ENCODE data around the gene HOXA4.

Gene HOXA4

DNA sequence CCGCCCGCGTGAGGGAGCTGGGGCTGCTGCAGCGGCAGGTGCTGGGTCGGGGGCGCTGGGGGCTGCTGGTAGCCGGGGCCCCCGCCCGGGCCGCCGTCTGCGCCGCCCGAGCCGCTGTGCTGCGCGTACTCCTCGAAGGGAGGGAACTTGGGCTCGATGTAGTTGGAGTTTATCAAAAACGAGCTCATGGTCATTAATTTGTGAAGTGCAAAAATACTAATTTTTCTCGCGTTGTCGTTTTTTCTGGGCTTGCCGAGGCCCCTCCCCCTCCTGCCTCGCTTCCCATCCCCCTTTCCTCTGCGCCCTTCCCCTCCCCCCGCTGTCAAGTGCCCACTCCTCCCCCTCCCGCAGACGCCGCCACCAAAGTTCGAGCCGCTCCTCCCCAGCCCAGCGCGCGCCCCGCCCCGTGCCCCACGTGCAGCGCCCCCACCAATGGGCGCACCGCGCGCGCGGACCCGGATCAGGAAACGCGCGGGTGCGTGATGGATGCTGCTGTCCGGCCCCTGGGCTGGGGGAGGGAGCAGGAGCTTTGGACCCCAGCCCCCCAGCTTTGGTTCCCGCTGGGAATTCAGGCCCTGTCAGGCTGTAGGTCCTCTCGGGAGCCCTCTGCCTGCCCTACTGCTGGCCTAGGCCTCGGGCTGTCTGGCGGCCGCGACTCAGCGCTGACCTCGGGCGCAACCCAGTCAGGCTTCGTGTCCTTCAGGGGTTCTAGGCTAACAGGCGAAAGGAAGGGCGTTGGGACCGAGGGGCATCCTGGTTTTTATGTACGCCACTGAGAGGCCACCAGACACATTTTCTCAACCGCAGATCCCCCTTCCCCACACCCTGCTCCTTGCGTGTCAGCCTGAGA is at the start of gene HOXA4:
Gene HOXA4, minus strand, starts transcription at position 218 of the 850 bp plus-strand sequence. Its CDS starts 24 bp downstream, at position 194.
- peak; percentile 59 for DNase-seq (ENCODE audit: low read depth, low spot score)

DNA sequence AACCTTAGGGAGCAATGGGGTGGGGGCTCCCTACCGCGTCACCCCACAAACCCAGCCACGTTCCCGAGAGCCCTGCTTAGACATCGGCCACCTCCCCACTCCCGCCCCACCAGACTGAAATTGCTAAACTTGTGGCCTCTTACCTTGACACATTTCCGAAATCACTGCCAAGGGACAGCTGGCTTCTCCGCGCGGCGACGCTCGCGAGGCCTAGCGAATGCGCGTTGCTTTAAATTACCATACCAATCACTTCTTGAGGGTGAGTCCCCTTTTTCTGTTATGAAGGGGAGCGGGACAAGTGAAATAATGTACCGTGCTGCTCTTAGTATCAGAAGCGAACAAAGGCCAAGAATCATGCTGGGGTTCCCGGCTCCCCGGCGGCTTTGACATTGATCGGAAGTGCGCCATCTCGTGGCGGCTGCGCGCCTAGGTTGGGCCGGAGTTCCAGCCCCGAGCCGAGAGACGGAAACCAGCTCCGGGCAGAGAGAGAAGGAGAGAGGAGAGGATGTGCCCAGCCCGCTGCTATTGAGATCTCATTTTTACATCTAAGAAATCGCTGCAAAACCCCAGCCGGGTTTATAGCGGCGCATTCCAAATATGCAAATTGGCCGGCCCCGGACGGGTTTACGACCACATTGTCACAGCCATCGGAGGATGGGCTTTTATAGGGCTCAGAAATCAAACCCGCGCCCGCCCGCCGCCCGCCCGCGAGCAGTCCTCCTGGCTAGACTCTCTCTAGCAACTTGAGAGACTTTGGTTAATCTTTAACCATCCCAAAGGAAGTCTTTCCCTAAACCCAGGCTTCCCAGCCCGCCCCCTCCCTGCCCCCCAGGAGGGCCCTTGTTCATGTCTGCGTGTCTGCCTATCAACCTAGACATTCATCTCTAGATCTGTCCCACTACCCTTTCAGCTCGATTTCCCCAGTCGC is 49.2 kb upstream of the HOXA4 start:
- peak; percentile 43 for DNase-seq (ENCODE audit: low read depth, low spot score)

DNA sequence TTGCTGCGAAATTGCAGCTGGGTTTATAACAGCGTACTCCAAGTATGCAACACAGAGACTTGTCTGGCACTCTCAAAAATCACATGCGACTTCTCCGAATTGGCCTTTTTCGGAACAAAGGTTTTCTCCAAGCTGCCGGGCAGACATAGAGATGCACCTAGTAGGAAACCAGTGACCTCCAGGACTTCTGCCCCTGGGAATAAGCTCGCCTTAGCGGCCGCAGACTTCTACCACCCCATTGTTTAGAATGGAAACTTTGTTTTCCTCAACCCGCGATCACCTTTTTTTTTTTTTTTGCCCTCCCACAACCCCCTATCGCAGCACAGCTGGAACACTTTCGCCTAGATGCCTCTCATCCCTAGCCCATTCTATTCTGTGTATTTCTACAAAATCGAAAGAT is 48.5 kb upstream of the HOXA4 start:
- no peak for DNase-seq (ENCODE audit: low read depth, low spot score)

DNA sequence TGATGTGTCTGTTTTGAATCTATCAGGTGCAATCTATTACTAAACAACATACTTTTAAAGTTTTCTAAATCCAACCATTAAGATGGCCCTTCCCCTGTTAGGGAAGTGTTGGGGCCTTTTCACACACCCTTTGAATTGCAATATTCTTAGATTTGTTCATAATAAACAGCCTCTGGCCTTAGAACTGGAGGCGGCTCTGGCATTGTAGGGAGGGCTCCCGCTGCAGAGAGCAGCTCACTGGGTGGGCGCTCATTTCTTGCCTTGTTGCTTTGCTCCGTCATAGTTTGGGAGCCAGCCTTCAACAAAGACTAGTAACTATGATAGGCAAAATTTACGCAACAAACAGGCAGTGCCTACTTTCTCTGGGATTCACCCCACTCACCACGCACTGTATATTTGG is 47.8 kb upstream of the HOXA4 start:
- no peak for DNase-seq (ENCODE audit: low read depth, low spot score)

DNA sequence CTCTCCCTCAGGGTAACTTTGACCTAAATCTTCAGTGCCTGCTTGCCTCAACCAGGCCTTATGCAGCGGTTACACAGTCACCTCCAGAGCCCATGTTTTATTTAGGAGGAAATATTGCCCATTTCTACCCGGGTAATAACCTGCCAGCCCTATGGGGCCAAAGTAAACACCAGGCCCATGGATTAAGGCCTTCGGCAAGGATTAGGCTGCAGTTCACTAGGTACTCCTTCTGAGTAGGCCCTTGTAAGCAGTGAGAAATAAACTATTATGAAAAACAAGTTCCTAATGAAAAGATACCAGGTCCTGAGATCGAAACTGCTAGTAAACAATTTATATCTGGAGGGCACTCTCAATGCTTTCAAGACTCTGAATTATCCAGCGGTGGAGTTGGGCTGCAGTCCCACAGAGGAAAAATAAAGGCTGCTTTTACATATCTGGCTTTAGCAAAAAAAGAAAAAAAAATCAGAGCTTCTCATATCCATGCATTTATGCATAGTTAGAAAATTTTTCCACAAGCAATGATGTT is 47.3 kb upstream of the HOXA4 start:
- DNase-seq (ENCODE audit: low read depth, low spot score), result no peak

DNA sequence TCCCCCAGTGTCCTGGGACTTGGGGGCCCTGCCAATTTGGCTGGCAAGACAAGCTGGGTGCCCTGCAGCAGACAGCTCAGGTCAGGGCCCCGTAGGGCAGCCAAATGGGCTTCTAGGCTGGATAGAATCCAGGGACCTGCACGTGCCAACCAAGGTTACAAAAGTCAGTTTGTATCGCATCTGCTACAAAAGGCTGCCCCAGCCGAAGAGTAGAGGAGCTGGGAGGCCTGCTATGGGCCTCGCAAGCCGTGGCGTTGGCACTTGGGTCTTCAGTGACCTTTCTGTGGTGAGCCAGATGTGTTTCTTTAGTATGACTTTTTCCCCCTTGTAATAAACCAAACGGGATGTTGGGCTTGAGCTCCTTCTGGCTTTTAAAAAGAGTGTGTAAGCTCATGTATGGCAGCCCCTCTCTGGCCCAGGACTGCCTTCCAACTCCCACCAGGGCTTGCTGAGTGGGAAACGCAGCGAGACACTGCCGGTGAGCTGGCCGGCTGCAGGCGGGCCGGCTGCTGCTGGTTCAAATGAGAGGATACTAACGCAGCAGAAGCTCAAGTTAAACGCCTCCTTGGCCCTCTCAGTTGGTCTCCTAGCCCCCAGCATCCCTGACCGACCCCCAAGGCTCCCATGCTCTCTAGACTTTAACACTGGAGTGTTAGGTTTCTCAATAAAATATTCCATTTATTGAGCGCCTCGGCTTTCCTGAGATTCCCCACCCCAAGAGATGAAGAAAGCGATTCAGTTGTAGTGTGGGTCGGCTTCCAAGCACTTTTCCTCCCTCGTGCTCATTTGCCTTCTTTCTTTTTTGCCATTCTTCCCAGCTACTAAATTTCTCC is 46.6 kb upstream of the HOXA4 start:
- DNase-seq (ENCODE audit: low read depth, low spot score), result no peak

DNA sequence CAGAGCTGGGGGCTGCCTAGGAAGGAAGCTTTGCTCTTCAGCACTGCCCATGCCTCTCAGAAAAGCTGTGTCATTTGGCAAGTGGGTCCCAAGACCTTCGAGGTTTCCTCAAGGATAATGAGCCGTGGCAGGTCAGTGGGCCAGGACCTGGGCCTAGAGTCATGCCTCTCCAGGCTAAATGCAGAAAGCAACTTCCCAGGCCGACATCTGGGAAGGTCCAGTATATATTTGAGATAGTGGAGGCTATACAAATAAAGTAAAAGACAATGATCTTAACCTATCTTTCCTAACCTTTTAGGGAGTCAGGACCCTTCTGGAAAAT is 45.9 kb upstream of the HOXA4 start:
- no peak for DNase-seq (ENCODE audit: low read depth, low spot score)

DNA sequence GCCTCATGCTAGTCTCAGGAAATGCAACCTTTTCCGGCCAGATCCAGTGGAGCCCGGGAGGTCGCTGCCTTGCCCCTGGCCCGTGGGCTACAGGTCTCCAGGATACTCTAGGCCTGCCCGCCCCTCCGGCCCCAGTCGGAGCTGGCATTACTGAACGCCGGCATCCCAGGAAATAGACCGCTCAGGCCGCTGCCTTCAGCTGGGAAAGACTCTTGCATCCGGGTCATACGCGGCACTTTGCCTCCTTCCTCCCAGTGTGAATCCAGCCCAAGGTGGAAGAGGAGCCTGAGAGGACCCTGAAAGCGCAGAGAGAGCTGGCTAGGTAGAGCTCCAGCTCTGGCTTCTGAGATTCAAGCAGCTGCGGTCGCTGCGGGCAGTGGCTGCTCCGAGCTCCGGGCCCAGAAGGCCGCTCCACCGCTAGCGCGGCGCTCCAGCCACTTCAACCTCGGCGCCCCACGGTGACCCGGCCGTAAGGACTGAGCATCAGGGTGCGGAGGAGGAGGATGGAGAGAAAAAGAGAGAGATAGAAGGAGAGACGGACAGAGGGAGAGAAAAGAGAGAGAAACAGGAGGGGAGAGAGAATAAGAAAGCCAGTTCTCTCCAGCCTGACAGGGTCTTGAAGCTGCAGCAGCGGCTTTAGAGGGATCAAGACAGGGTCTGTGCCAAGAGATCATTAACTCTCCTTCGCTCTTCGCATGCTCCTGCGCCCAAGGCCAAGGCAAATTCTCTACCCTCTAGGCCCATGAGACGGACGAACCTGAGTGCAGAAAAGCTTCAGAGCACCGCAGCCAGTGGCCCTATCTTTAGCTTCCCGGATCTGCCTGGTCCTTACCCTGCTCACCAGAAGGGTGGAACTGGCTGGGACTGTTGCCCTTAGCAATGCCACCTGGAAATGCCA is 45.3 kb upstream of the HOXA4 start:
- no peak for DNase-seq (ENCODE audit: low read depth, low spot score)

DNA sequence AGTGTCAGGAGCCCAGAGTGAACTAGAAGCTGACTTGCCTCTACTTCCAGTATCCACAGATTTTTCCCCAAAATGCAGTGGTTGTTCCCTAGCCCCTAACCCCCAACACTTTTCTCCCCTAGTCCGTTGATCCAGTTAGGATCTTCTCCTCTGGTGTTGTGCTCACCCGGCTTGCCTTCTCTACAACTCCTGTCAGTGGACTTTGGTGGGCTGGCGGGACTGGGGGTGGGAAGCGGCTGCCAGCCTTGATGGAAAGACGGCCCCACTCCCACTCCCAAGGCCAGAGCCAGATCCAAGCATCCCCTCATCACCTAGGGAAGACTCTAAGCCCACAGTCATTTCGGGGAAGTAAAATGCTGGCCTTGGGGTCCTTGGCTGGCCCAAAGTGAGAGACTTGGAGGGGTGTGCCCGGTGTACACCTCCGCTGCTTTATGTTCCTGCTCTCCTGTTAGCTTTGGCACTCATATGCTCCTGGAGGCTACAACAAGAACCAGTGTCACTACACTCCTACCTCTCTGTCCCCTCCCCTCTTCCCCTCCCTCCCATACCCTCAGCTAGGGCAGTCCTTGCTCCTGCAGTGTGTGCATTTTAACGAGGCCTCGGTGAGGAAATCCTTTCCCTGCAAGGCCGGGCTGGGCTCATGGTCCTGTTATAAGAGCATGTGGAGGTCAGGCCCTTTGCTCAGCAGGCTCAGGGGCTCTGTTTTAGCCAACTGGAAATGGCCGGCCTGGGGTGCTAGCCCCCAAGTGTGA is 44.5 kb upstream of the HOXA4 start:
- DNase-seq (ENCODE audit: low read depth, low spot score), result no peak

DNA sequence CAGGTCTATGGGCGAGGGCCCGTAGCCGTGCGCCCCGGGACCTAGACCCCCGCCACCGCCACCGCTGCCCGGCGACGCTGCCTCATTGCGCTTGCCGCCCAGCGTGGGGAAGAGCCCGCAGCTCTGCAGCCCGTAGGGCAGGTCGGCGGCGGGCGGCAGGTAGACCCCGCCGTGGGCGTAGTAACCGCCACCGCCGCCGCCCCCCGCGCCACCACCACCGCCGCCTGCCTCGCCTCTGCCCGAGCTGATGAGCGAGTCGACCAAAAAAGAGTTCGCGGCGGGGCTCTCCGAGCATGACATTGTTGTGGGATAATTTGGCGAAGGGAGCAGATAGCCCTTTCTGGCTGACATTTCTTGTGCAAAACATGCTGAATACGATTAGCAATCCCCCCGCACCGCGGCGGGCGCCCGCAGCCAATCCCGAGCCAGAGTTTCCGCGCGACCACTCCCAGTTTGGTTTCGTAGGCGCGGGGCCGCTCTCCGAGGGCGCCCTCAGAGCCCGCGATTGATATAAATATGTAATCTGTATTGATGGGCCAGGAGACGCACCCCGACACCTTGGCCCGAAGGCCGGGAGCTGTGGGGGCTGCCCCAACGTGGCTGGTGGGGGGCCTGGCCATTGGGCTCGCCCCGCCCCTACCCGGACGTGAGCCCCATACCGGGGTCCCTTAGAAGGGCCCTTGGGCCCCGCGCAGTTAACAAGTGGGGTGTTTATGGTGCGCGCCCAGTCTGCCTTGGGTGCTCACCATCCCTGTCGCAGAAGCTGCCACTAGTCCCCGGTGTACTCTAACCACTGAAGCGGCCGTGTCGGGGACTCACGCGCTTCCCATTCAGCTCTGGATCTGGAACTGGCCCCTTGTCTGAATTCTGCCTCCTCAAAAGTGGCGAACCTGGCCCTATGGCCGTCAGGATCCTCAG is 43.7 kb upstream of the HOXA4 start, which contains the start of gene HOXA10:
Gene HOXA10, minus strand, starts transcription at position 365 of the 918 bp plus-strand sequence. Its CDS starts 14 bp downstream, at position 351.
- no peak for DNase-seq (ENCODE audit: low read depth, low spot score)

DNA sequence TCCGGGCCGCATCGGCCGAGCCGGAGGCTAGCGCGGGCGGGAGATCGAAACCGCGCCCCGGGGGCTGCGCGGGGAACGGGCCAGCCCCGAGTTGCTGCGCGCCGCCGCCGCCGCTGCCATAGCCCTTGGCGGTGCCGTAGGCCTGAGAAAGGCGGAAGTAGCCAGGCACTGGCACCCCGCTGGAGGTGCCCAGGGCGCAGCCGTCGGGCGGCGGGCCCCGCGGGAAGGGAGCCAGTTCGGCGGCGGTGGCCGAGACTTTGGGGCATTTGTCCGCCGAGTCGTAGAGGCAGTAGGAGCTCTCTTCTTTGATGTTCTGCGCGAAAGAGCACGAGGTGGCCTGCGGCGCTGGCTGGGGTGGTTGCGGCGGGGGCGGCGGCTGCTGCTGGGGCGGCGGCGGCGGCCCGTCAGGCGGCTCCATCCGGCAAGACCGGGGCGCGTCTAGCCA is 43.0 kb upstream of the HOXA4 start:
- DNase-seq (ENCODE audit: low read depth, low spot score), result no peak

DNA sequence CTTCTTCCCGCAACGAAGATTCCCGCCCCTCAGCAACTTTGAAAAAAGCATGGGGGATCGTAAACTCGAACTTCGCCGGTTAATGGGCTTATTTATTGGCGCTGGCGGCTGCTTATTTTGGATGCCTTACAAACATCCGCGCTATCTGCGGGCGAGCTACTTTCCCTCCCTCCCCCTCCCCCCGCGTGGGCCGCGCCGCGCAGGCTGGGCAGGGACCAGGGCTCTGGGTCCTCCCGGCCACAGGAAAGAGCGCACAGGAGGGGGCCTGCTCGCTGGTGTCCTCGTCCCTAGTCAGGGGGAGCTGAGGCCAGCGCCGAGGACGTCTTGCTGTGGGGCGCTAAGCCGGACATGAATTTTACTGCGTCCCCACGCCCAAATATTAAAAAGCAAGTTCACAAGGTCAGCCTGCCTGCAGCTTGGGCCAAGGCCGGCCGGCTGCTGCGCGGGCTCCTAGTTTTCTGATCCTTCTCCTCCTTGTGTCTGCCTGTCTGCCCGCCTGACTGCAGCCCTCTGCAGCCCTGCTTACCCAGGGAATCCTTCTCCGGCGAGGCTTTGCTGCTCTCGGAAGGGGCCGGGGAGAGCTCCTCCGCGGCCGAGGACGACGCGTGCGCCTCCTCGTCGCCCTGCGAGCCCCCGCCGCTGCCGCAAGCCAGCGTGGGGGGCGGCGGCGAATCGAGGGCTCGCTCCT is 42.4 kb upstream of the HOXA4 start:
- DNase-seq (ENCODE audit: low read depth, low spot score), result no peak

DNA sequence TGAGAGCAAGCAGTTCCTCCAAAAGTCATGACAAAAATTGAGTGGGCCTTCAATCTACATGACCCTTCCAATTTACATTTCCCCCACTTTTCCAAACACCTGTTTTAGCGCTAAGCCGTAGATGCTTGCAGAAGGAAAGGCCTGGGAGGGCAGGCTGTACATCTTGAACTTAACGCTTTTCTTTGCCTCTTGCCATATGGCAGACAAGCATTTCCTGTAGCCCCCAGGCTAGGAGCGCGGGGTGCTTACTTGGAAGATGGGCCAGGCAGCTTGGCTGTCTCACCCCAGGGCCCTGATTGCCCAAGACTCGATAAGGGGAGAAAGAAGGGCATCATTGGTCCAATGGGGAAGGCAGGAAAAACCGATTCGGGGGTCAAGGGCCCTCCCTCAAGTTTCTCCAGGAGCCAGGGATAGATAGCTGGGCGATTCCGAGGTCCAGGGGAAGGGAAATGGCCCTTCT is 41.8 kb upstream of the HOXA4 start:
- DNase-seq (ENCODE audit: low read depth, low spot score), result no peak

DNA sequence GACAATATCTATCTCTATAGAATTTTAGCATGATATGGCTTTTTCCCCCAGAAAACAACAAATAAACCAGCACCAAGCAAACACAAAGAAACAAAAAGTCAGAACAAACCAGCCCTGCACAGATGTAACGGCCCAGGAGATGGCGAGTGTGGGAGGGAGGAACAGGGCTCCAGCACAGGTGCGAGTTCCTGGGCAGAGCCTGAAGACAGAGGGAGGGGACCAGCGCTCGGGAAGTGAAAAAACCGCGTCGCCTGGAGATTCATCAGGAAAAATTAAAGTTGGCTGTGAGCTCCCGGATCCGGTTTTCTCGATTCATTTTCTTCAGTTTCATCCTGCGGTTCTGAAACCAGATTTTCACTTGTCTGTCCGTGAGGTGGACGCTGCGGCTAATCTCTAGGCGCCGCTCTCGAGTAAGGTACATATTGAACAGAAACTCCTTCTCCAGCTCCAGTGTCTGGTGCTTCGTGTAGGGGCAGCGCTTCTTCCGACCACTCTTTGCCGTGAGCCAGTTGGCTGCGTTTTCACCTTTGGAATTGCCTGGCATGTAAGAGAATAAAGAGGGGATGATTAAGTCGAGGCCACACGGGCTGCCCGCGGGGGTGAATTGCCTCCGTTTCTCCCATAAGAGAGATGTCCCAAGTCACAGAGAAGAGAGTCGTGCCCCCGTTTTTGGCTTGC is 41.2 kb upstream of the HOXA4 start:
- DNase-seq (ENCODE audit: low read depth, low spot score), result no peak

DNA sequence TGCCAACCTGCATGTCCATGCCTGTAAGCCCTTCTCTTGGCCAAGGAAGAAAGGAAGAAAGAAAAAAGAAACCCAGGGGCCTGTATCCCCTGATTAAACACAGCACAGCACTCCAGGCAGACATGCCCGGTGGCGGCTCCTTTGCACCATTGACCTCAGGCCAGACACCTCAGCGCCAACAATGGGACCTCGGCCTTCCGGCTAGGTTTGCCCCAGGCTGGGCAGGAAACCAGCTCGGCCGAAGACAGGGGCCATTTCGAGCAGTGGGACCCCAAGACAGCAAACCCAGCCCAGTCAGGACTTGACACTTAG is 40.7 kb upstream of the HOXA4 start:
- no peak for DNase-seq (ENCODE audit: low read depth, low spot score)

DNA sequence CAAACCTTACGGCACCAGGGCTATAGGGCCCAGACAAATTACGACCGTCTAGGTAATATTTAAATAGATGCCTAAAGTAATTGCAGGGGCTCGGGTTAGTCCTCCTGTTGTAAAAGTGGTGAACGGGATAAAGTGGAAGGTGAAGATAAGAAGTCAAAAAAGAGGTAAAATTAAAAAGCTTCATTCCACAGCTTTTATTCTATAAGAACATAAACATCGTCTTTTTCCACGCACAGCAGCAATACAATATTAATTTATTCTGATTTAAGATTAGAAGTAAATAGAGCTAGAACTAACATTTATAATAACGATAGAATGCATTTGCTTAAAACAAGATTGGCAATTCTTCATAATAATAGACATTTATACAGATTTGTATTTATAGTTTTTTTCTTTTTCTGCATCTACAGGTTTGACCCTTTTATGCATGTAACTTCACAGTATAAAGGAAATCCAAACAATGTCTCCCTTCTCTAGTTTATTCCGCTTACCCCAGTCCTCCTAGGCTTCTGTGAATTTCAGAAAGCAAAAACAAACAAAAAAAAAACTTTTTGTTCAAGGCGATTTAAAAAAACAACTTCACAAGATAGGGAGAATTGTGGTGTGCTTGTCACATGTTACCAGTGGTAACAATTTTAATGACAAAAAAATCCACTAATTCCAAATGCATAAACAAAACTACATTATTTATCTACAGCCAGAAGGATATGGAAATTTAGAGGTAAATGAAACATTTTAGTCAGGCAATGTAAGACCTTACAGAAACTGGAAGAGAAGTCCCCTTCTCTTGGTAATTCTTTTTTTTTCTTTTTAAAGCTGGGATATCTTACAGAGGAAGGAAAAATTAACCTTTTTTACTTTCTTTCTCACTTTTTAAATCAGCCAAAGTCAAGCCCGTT is 40.1 kb upstream of the HOXA4 start:
- DNase-seq (ENCODE audit: low read depth, low spot score), result no peak
